GM10248 (cell line): Measurements from ENCODE around the gene SMAD9.

Experiments
- CTCF ChIA-PET: fragments of 300-600 bp; sonication (Branson Sonifier 250); formaldehyde crosslinking; extraction: SDS; loops from one replicate; lab custom pipeline; 2021; ENCODE audit warnings: antibody characterized with exemption; lab: Yijun Ruan, JAX
- POLR2A ChIA-PET: fragments of 350-650 bp; sonication (Branson Sonifier 250); formaldehyde crosslinking; extraction: SDS; loops from one replicate; lab custom pipeline; 2020; ENCODE audit warnings: antibody characterized with exemption; lab: Yijun Ruan, JAX
- DNase-seq: peaks from one replicate; pipeline ENCODE4 v3.0.0; 2012; ENCODE audit errors: extremely low spot score
- TF ChIP-seq, protein P1 (sequence below): IDR thresholded peaks from 2 replicates; pipeline ENCODE4 v1.5.1; 2012; ENCODE audit warnings: mild to moderate bottlenecking, low read depth; ENCODE audit errors: extremely low read depth, missing control alignments, control extremely low read depth

Gene SMAD9

DNA sequence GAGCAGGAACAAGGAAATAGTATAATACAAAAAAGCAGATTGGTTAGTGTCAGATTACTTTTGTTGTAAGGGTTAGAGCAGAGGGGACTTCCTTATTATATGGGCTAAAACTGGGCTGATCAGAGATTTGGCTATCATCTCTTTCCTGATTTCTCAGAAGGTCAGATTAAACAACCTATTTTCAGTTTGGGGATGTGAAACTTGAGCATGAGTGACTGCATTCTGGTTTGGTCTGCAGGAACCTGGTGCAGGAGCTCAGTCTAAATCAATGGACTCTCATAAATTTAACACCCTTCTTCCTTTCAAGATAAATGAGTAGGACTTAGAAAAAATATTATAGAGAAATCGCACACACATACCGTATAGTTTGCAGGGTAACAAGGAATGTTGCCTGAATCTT, 113.9 kb downstream of the SMAD9 start:
- TF ChIP-seq, protein P1, sequence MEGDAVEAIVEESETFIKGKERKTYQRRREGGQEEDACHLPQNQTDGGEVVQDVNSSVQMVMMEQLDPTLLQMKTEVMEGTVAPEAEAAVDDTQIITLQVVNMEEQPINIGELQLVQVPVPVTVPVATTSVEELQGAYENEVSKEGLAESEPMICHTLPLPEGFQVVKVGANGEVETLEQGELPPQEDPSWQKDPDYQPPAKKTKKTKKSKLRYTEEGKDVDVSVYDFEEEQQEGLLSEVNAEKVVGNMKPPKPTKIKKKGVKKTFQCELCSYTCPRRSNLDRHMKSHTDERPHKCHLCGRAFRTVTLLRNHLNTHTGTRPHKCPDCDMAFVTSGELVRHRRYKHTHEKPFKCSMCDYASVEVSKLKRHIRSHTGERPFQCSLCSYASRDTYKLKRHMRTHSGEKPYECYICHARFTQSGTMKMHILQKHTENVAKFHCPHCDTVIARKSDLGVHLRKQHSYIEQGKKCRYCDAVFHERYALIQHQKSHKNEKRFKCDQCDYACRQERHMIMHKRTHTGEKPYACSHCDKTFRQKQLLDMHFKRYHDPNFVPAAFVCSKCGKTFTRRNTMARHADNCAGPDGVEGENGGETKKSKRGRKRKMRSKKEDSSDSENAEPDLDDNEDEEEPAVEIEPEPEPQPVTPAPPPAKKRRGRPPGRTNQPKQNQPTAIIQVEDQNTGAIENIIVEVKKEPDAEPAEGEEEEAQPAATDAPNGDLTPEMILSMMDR: no peak
- ChIA-PET POLR2A (no interaction called here), CTCF (interaction anchor here (1.0 to 2.9 kb wide), 4 partner anchors 8 to 46 kb away, joined by 3 to 13 read pairs (median 6); no protein-coding TSS in a partner anchor)
- no peak for DNase-seq

DNA sequence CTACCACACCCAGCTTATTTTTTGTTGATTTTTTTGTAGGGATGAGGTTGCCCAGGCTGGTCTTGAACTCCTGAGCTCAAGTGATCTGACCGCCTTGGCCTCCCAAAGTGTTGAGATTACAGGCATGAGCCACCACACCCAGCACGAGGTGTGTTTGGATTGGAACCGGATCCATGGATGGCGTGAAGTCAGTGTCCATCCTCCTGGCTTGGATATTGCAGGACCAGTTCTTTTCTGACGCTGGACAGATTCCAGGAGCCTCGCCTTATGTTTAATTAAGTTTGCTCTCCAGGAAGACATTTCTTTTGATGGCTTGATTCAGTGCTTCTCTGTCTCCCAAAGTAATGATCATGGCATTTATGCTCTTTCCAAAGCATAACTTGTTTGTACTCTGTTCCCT, 115.5 kb downstream of the SMAD9 start:
- ChIA-PET POLR2A (no interaction called here), CTCF (interaction anchor here (1.1 to 2.9 kb wide), 2 partner anchors 10 to 12 kb away, joined by 3 to 13 read pairs; no protein-coding TSS in a partner anchor)
- DNase-seq: no peak
- TF ChIP-seq, protein P1: no peak

DNA sequence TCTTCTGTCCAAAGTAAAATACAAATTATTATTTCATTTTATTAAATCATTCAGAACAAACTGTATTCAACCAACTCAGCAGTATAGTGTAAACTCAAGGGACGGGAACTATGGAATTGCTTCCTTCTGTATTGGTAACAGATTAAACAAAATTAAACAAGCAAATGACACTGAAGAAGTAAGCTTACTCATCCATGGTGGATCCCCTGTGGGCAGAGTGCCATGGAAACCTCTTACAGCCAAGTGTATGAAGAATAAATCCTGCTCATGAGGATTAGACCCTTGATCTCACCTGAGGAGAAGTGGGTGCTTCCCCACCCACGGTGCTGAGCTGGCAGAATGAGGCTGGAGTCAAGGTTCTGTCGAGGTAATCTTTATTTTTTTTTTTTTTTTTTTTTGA, 119.0 kb downstream of the SMAD9 start:
- ChIA-PET POLR2A (no interaction called here), CTCF (no interaction called here)
- no peak for DNase-seq
- TF ChIP-seq, protein P1: no peak

DNA sequence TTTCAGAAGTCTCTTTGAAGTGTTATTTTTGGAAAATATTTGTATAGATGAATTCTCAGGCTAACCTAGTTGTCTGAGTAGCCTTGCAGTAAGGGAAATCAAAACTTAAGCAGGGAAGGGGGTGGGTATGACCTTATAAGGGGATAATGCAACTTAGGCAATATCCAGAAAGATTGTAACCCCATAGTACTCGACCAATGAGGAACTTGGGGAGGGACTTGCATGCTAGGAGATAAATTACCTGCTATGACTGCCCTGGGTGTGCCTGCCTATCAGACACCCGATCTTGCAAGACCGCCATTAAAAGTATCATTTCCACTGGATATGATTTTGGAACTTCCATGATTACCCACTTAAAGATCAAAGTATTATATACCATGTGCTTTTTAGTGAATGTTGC, 124.0 kb downstream of the SMAD9 start:
- ChIA-PET CTCF (no interaction called here), POLR2A (no interaction called here)

DNA sequence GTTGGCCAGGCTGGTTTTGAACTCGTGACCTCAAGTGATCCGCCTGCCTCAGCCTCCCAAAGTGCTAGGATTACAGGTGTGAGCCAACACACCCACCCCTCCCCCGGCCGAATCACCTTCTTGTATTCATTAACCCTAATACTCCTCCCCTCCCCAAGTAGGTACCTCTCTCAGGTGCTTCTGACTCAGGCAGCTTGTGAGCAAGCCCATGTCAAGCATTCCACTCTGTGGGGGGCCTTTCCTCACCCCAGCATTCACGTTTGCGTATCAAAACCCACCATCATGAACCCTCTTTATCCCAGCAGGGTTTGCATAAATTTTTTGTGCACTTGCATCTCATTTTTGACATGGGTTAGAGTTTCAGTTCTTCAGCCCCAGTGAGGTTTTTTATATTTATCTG, 124.6 kb downstream of the SMAD9 start:
- no peak for DNase-seq
- TF ChIP-seq, protein P1: no peak
- ChIA-PET POLR2A (no interaction called here), CTCF (no interaction called here)

More for the DNA sequence above, 124.0 kb downstream of the SMAD9 start:
- TF ChIP-seq, protein P1: no peak
- DNase-seq: no peak
